Measurements from ENCODE around the gene KL. TPM values are rescaled to one million over a fixed set of nuclear protein-coding genes. Genes with fewer than 3 reads are reported as not detected.

KL gene
- total and polyA plus RNA-seq, 7 donors, result 0.52 to 1.7 (median 0.95) TPM

- no peak for ATAC-seq
These were observed 4.3 kb upstream of the KL start for GRCh38 chr13:33011828-33012470.

DNA sequence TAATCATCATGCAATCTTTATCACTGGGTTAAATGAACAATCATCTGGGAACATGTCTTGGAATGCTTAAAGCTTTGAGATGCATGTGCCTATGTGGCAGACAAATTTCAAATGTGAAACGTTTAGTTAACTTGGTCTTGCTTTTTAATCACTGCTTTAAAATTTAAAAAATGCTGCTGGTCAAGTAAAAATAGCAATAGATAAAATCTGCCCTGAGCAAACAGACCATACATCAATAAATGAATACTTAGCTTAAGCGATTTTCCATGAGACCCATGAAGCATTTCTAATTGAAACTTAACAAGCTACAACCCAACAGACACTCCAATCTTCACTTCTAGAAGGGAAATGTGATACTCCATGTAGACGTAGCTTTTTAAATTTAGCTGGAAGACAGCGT is 1.9 kb upstream of the KL start:
- H3K4me1 ChIP-seq, result peaks cover 3% of the 10 kb centered on the region
- DNase-seq (no peak), ATAC-seq (no peak)
- no peak for TF ChIP-seq CTCF (IDR thresholded peaks at IDR 0.05)
- peak overlapping the region; percentile 15 for H3K27ac ChIP-seq
- intact Hi-C loops (cut with DNase I), result no loop called here
- peaks cover 0 to 51% (median 2%) of the 10 kb centered on the region in 3 donors for H3K27me3 ChIP-seq (ENCODE audit: insufficient read depth in 3 of 3, low read length in 2 of 3)
- H3K36me3 ChIP-seq (ENCODE audit: insufficient read depth in 1 of 2, low read depth in 1 of 2), result no peaks in the 10 kb centered on the region
- H3K9me3 ChIP-seq, result no peaks in the 10 kb centered on the region
- 9 to 19% (median 16%) methylated on average over 4 of the region's 4 CpGs for WGBS, 3 donors
- peak overlapping the region; percentile 16 for H3K4me3 ChIP-seq

More at GRCh38 chr13:33011828-33012470, 4.3 kb upstream of the KL start:
- Histone ChIP-seq H3K4me1 (peaks cover 3% of the 10 kb centered on the region), H3K27me3 (ENCODE audit: insufficient read depth in 3 of 3, low read length in 2 of 3) (peaks cover 0 to 37% (median 1%) of the 10 kb centered on the region in 3 donors), H3K9me3 (peaks cover 11% of the 10 kb centered on the region), H3K27ac (no peak overlapping the region), H3K4me3 (no peak overlapping the region), H3K36me3 (ENCODE audit: insufficient read depth in 1 of 2, low read depth in 1 of 2) (no peaks in the 10 kb centered on the region)
- intact Hi-C loops (cut with DNase I), result no loop called here
- TF ChIP-seq CTCF (IDR thresholded peaks at IDR 0.05), result no peak
- no peak for DNase-seq
- 75 to 77% (median 75%) methylated on average over 5 of the region's 5 CpGs for WGBS, 3 donors

DNA sequence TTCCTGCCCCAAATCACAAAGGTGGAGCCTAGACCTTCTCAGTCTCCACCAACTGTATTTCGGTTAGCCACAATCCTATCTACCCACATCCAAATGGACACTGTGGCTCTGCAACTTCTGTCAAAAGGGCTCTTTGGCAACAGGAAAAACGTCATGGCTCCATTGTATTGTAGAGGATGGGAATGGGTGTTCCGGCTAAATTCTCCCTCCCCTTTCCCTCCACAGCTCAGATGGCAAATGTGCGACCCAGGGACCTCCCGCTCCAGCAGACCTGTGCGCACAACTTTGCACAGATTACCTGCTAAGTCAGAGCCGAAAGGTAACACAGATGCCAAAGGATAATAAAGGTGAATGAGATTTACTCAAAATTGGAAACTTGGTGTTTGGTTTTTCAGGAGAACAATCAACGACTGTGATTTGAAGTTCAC is 968 bp upstream of the KL start:
- peaks cover 3% of the 10 kb centered on the region for H3K4me1 ChIP-seq
- H3K27me3 ChIP-seq (ENCODE audit: insufficient read depth in 3 of 3, low read length in 2 of 3), result peaks cover 0 to 57% (median 3%) of the 10 kb centered on the region in 3 donors
- peak overlapping the region; percentile 66 for H3K4me3 ChIP-seq
- peak in 1 of 4 donors; percentile 26 for ATAC-seq
- WGBS, 3 donors, result 58 to 66% (median 65%) methylated on average over 8 of the region's 8 CpGs
- DNase-seq, result no peak
- H3K36me3 ChIP-seq (ENCODE audit: insufficient read depth in 1 of 2, low read depth in 1 of 2), result no peaks in the 10 kb centered on the region
- no peaks in the 10 kb centered on the region for H3K9me3 ChIP-seq
- no peak for TF ChIP-seq CTCF (IDR thresholded peaks at IDR 0.05)
- intact Hi-C loops (cut with DNase I), result no loop called here
- peak overlapping the region; percentile 72 for H3K27ac ChIP-seq

- Histone ChIP-seq H3K27ac (peak overlapping the region; percentile 72), H3K4me1 (peaks cover 3% of the 10 kb centered on the region), H3K9me3 (no peaks in the 10 kb centered on the region), H3K36me3 (ENCODE audit: insufficient read depth in 1 of 2, low read depth in 1 of 2) (no peaks in the 10 kb centered on the region), H3K4me3 (peak overlapping the region; percentile 66), H3K27me3 (ENCODE audit: insufficient read depth in 3 of 3, low read length in 2 of 3) (peaks cover 0 to 60% (median 3%) of the 10 kb centered on the region in 3 donors)
- DNase-seq (peak in 1 of 2 donors; percentile 62), ATAC-seq (peak in 1 of 4 donors; percentile 30)
- intact Hi-C loops (cut with DNase I), result no loop called here
- TF ChIP-seq CTCF (IDR thresholded peaks at IDR 0.05), result no peak
- 5 to 7% (median 7%) methylated on average over 30 to 52 of the region's 52 CpGs for WGBS, 3 donors
These were observed 366 bp upstream of the KL start for GRCh38 chr13:33015791-33016323.
